SK-N-SH treated with all-trans-retinoic acid at 6 μM for 48 hours (cell line): ENCODE measurements around the gene AGPAT1.

Source experiments
- ATAC-seq: fragments of 200-7000 bp; cut with Tn5 transposase; 3 replicates; pipeline ENCODE4 v1.9.1; 2020; ENCODE audit warnings: mild to moderate bottlenecking, moderate library complexity
- ARNTL ChIP-seq: fragments of 450-650 bp; formaldehyde crosslinking; IDR thresholded peaks from 2 replicates; pipeline ENCODE4 v1.5.0; 2020; ENCODE audit warnings: low read depth, mild to moderate bottlenecking, moderate library complexity, borderline replicate concordance
- BACH2 ChIP-seq: fragments of 250-450 bp; sonication (Bioruptor Pico); IDR thresholded peaks from 2 replicates; pipeline ENCODE4 v1.9.0; 2021; ENCODE audit warnings: mild to moderate bottlenecking, borderline replicate concordance
- CREB5 ChIP-seq: fragments of 250-450 bp; sonication (Bioruptor Pico); IDR thresholded peaks from 2 replicates; pipeline ENCODE4 v1.5.1; 2020; ENCODE audit warnings: low read depth, mild to moderate bottlenecking, moderate library complexity
- CSDC2 ChIP-seq: fragments of 250-450 bp; sonication (Bioruptor Pico); IDR thresholded peaks from 2 replicates; pipeline ENCODE4 v1.5.0; 2020; ENCODE audit warnings: mild to moderate bottlenecking, moderate library complexity
- CSRNP3 ChIP-seq: fragments of 250-450 bp; sonication (Bioruptor Pico); IDR thresholded peaks from 2 replicates; pipeline ENCODE4 v1.5.1; 2021; ENCODE audit warnings: mild to moderate bottlenecking, moderate library complexity
- ESRRG ChIP-seq: fragments of 250-450 bp; sonication (Bioruptor Pico); IDR thresholded peaks from 2 replicates; pipeline ENCODE4 v1.6.1; 2021; ENCODE audit warnings: mild to moderate bottlenecking
- GLIS3 ChIP-seq: fragments of 250-450 bp; sonication (Bioruptor Pico); IDR thresholded peaks from 2 replicates; pipeline ENCODE4 v1.5.0; 2020; ENCODE audit warnings: mild to moderate bottlenecking, moderate library complexity
- ISL1 ChIP-seq: fragments of 250-450 bp; sonication (Bioruptor Pico); IDR thresholded peaks from 2 replicates; pipeline ENCODE4 v2.1.2; 2022; ENCODE audit warnings: mild to moderate bottlenecking, moderate library complexity
- OSR1 ChIP-seq: fragments of 250-450 bp; sonication (Bioruptor Pico); IDR thresholded peaks from 2 replicates; pipeline ENCODE4 v1.8.0; 2022; ENCODE audit warnings: moderate library complexity, mild to moderate bottlenecking, inconsistent platforms
- PATZ1 ChIP-seq: fragments of 250-450 bp; sonication (Bioruptor Pico); IDR thresholded peaks from 2 replicates; pipeline ENCODE4 v1.8.0; 2020; ENCODE audit warnings: mild to moderate bottlenecking, moderate library complexity, borderline replicate concordance
- POU6F1 ChIP-seq: fragments of 250-450 bp; sonication (Bioruptor Pico); IDR thresholded peaks from 2 replicates; pipeline ENCODE4 v1.8.0; 2021; ENCODE audit warnings: low read depth, mild to moderate bottlenecking, moderate library complexity, borderline replicate concordance
- PPARA ChIP-seq: fragments of 250-450 bp; sonication (Bioruptor Pico); IDR thresholded peaks from 2 replicates; pipeline ENCODE4 v1.5.0; 2020; ENCODE audit warnings: mild to moderate bottlenecking, borderline replicate concordance
- SNAI2 ChIP-seq: fragments of 250-450 bp; sonication (Bioruptor Pico); IDR thresholded peaks from 2 replicates; pipeline ENCODE4 v1.5.0; 2020; ENCODE audit warnings: mild to moderate bottlenecking, moderate library complexity
- TCF4 ChIP-seq: fragments of 250-450 bp; sonication (Bioruptor Pico); IDR thresholded peaks from 2 replicates; pipeline ENCODE4 v1.8.0; 2021; ENCODE audit warnings: mild to moderate bottlenecking, moderate library complexity, borderline replicate concordance
- TOX ChIP-seq: fragments of 250-450 bp; sonication (Bioruptor Pico); IDR thresholded peaks from 2 replicates; pipeline ENCODE4 v1.8.0; 2021; ENCODE audit warnings: mild to moderate bottlenecking, moderate library complexity, borderline replicate concordance
- TSHZ2 ChIP-seq: fragments of 250-450 bp; sonication (Bioruptor Pico); IDR thresholded peaks from 2 replicates; pipeline ENCODE4 v1.5.0; 2020; ENCODE audit warnings: mild to moderate bottlenecking, moderate library complexity
- ZC3H10 ChIP-seq: fragments of 250-450 bp; sonication (Bioruptor Pico); IDR thresholded peaks from 2 replicates; pipeline ENCODE4 v1.5.1; 2021; ENCODE audit warnings: mild to moderate bottlenecking, moderate library complexity
- ZFP3 ChIP-seq: fragments of 250-450 bp; sonication (Bioruptor Pico); IDR thresholded peaks from 2 replicates; pipeline ENCODE4 v1.5.0; 2020; ENCODE audit warnings: mild to moderate bottlenecking, moderate library complexity
- ZNF565 ChIP-seq: fragments of 450-650 bp; formaldehyde crosslinking; conservative IDR thresholded peaks from 2 replicates; pipeline ENCODE4 v1.5.0; 2020; ENCODE audit warnings: low read depth, mild to moderate bottlenecking, moderate library complexity
- ZNF70 ChIP-seq: fragments of 450-650 bp; formaldehyde crosslinking; IDR thresholded peaks from 2 replicates; pipeline ENCODE4 v1.5.0; 2020; ENCODE audit warnings: mild to moderate bottlenecking, moderate library complexity
- ZNF8 ChIP-seq: fragments of 450-650 bp; formaldehyde crosslinking; IDR thresholded peaks from 2 replicates; pipeline ENCODE4 v1.5.0; 2020; ENCODE audit warnings: mild to moderate bottlenecking, moderate library complexity

Gene AGPAT1

GRCh38 chr6:32127409-32127716 is 48.5 kb downstream of the AGPAT1 start:
- no peak for TF ChIP-seq PATZ1 (CRISPR knock-in tag)
- TF ChIP-seq SNAI2 = no peak
- TF ChIP-seq ZFP3 = no peak
- no peak for TF ChIP-seq OSR1 (CRISPR knock-in tag)
- TF ChIP-seq TOX (CRISPR knock-in tag) = no peak

GRCh38 chr6:32126880-32127279 is 49.0 kb downstream of the AGPAT1 start:
- ATAC-seq = no peak
- TF ChIP-seq OSR1 (CRISPR knock-in tag) = no peak
- TF ChIP-seq ARNTL (CRISPR knock-in tag) = no peak
- TF ChIP-seq ESRRG (CRISPR knock-in tag) = no peak
- TF ChIP-seq SNAI2 = no peak
- no peak for TF ChIP-seq TSHZ2

More at GRCh38 chr6:32127409-32127716, 48.5 kb downstream of the AGPAT1 start:
- no peak for ATAC-seq

GRCh38 chr6:32123681-32124080 is 52.2 kb downstream of the AGPAT1 start:
- ATAC-seq = no peak
- TF ChIP-seq TCF4 (CRISPR knock-in tag) = no peak
- TF ChIP-seq ISL1 = no peak
- no peak for TF ChIP-seq ARNTL (CRISPR knock-in tag)
- no peak for TF ChIP-seq BACH2 (CRISPR knock-in tag)
- TF ChIP-seq ZNF70 (CRISPR knock-in tag) = no peak

GRCh38 chr6:32120573-32121059 is 55.3 kb downstream of the AGPAT1 start:
- ATAC-seq = no peak
- no peak for TF ChIP-seq ARNTL (CRISPR knock-in tag)
- no peak for TF ChIP-seq ISL1
- TF ChIP-seq CREB5 = no peak
- TF ChIP-seq OSR1 (CRISPR knock-in tag) = no peak
- TF ChIP-seq ZNF565 = no peak
- no peak for TF ChIP-seq GLIS3 (CRISPR knock-in tag)
- TF ChIP-seq CSRNP3 (CRISPR knock-in tag) = no peak
- TF ChIP-seq POU6F1 = no peak
- no peak for TF ChIP-seq CSDC2
- TF ChIP-seq ZNF70 (CRISPR knock-in tag) = no peak
- TF ChIP-seq ZC3H10 (CRISPR knock-in tag) = no peak
- no peak for TF ChIP-seq PPARA (CRISPR knock-in tag)
- no peak for TF ChIP-seq TCF4 (CRISPR knock-in tag)
- TF ChIP-seq ZNF8 (CRISPR knock-in tag) = no peak
- TF ChIP-seq ZFP3 = no peak
- TF ChIP-seq BACH2 (CRISPR knock-in tag) = no peak
